Neuronal stem cell (in vitro differentiated cells): Measurements from ENCODE around the gene SELL.

Experiments used
- DNase-seq: peaks from one replicate; pipeline ENCODE4 v3.0.0-alpha.2; 2013; ENCODE audit warnings: low spot score
- H2AFZ ChIP-seq: one replicate; pipeline ENCODE4 v1.6.1; 2013; ENCODE audit warnings: mild to moderate bottlenecking, low read length, inconsistent platforms
- H2AK5ac ChIP-seq: 2 replicates; pipeline ENCODE4 v1.6.1; 2013; ENCODE audit warnings: low read depth, mild to moderate bottlenecking, inconsistent platforms, low read length, moderate library complexity, mixed read lengths
- H2BK120ac ChIP-seq: 2 replicates; pipeline ENCODE4 v1.6.1; 2013; ENCODE audit warnings: low read depth, mild to moderate bottlenecking, inconsistent platforms, low read length, moderate library complexity, mixed read lengths
- H2BK12ac ChIP-seq: one replicate; pipeline ENCODE4 v1.6.1; 2013; ENCODE audit warnings: low read length, inconsistent platforms
- H2BK15ac ChIP-seq: 2 replicates; pipeline ENCODE4 v1.6.1; 2013; ENCODE audit warnings: mild to moderate bottlenecking, low read length, inconsistent platforms, mixed read lengths
- H2BK5ac ChIP-seq: one replicate; pipeline ENCODE4 v1.6.1; 2013; ENCODE audit warnings: inconsistent platforms, mild to moderate bottlenecking, low read length, moderate library complexity
- H3K14ac ChIP-seq: one replicate; pipeline ENCODE4 v1.6.1; 2013; ENCODE audit warnings: low read length, inconsistent platforms
- H3K18ac ChIP-seq: 2 replicates; pipeline ENCODE4 v1.6.1; 2013; ENCODE audit warnings: low read length, inconsistent platforms
- H3K23ac ChIP-seq: 2 replicates; pipeline ENCODE4 v1.6.1; 2013; ENCODE audit warnings: low read depth, mild to moderate bottlenecking, mixed read lengths, low read length, inconsistent platforms; ENCODE audit not compliant: poor library complexity
- H3K27ac ChIP-seq: replicated peaks from 3 replicates; pipeline ENCODE4 v1.5.1; 2013; ENCODE audit warnings: low read length, inconsistent platforms
- H3K27me3 ChIP-seq, 3 experiments: 2 replicates each; pipeline ENCODE4 v1.6.1; 2013; ENCODE audit warnings: low read length in 3 of 3, mild to moderate bottlenecking in 2 of 3, inconsistent platforms in 1 of 3, low read depth in 1 of 3, mixed read lengths in 1 of 3, moderate library complexity in 1 of 3; ENCODE audit not compliant: control insufficient read depth in 3 of 3, insufficient read depth in 3 of 3
- H3K36me3 ChIP-seq, 2 donors: replicated peaks in 1 of 2; 2 replicates each; pipeline ENCODE4 v1.6.1; 2013; ENCODE audit warnings: low read length in 2 of 2; ENCODE audit not compliant: control insufficient read depth in 2 of 2, insufficient read depth in 2 of 2
- H3K4ac ChIP-seq: 2 replicates; pipeline ENCODE4 v1.6.1; 2013; ENCODE audit warnings: inconsistent platforms, mild to moderate bottlenecking, low read length, moderate library complexity
- H3K4me1 ChIP-seq, 2 donors: 1 replicate in 1 of 2; 2 replicates in 1 of 2; pipeline ENCODE4 v1.6.1; 2013; ENCODE audit warnings: low read length in 2 of 2, low read depth in 1 of 2; ENCODE audit not compliant: control insufficient read depth in 2 of 2, insufficient read depth in 1 of 2
- H3K4me2 ChIP-seq: one replicate; pipeline ENCODE4 v1.6.1; 2013; ENCODE audit warnings: mild to moderate bottlenecking, low read length, inconsistent platforms; ENCODE audit not compliant: insufficient read depth, poor library complexity, severe bottlenecking
- H3K4me3 ChIP-seq, 2 donors: 2 replicates each; pipeline ENCODE4 v1.5.1; 2013; ENCODE audit warnings: low read length in 2 of 2, mild to moderate bottlenecking in 2 of 2, inconsistent platforms in 1 of 2, moderate library complexity in 1 of 2
- H3K79me1 ChIP-seq: one replicate; pipeline ENCODE4 v1.6.1; 2013; ENCODE audit warnings: low read depth, mild to moderate bottlenecking, inconsistent platforms, low read length, moderate library complexity
- H3K9ac ChIP-seq: one replicate; pipeline ENCODE4 v1.6.1; 2013; ENCODE audit warnings: mild to moderate bottlenecking, low read depth, low read length, inconsistent platforms; ENCODE audit not compliant: poor library complexity
- H3K9me3 ChIP-seq, 2 donors: replicated peaks in 1 of 2; 2 replicates each; pipeline versions ENCODE3 to v1.6.1; 2013; ENCODE audit warnings: low read length in 2 of 2, mild to moderate bottlenecking in 2 of 2, inconsistent platforms in 1 of 2, low read depth in 1 of 2, mixed read lengths in 1 of 2, moderate library complexity in 1 of 2; ENCODE audit not compliant: control insufficient read depth in 2 of 2, insufficient read depth in 1 of 2
- H4K8ac ChIP-seq: one replicate; pipeline ENCODE4 v1.6.1; 2013; ENCODE audit warnings: low read depth, mild to moderate bottlenecking, inconsistent platforms, low read length, moderate library complexity
- H4K91ac ChIP-seq: one replicate; pipeline ENCODE4 v1.6.1; 2013; ENCODE audit warnings: low read length, low read depth, mild to moderate bottlenecking, inconsistent platforms; ENCODE audit not compliant: poor library complexity
- WGBS, 2 donors: extraction: QIAGEN DNeasy Blood & Tissue Kit; methylation state at CpG; one replicate each; pipeline ENCODE4 v1.1.7; 2013; ENCODE audit warnings: missing lambda C conversion rate in 2 of 2, mixed read lengths in 1 of 2; ENCODE audit not compliant: insufficient read length in 2 of 2, insufficient replicate concordance in 1 of 2; ENCODE audit errors: extremely low coverage in 2 of 2; 5-methylcytosine and 5-hydroxymethylcytosine counted together

Gene SELL

DNA sequence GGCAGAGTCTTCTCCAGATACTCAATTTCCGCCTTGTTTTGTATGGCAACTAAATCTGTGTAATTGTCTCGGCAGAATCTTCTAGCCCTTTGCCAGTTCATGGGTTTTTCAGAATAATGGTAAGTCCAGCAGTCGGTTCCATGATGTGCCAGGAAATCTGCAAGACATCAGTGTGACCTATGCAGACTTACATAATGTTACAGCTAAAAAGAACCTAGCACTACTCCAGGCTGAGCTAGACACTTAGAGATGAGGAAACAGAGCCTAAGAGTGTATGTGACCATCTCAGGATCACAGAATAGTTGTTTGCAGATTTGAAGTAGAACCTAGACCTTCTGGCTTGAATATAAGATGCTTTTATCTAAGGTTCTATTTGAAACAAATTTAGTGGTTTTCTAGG is 2.8 kb downstream of the SELL start:
- Histone ChIP-seq H3K4me1 (peaks cover 0 to 1% of the 10 kb centered on the region in 2 donors), H3K23ac (no peak overlapping the region), H2BK12ac (no peak overlapping the region), H3K4ac (no peak overlapping the region), H2AK5ac (no peak overlapping the region), H3K4me2 (no peak overlapping the region), H3K9ac (no peak overlapping the region), H3K27ac (no peak overlapping the region), H3K18ac (no peak overlapping the region), H2AFZ (no peak overlapping the region), H3K4me3 (no peak overlapping the region), H4K91ac (no peak overlapping the region), H3K79me1 (no peaks in the 10 kb centered on the region), H3K9me3 (no peaks in the 10 kb centered on the region), H2BK120ac (no peak overlapping the region), H3K27me3 (no peaks in the 10 kb centered on the region), H3K14ac (no peak overlapping the region), H4K8ac (no peak overlapping the region), H2BK5ac (no peak overlapping the region), H3K36me3 (no peaks in the 10 kb centered on the region), H2BK15ac (no peak overlapping the region)
- no CpG with 5 or more reads among the region's 3 CpGs for WGBS, 2 donors
- DNase-seq = no peak

DNA sequence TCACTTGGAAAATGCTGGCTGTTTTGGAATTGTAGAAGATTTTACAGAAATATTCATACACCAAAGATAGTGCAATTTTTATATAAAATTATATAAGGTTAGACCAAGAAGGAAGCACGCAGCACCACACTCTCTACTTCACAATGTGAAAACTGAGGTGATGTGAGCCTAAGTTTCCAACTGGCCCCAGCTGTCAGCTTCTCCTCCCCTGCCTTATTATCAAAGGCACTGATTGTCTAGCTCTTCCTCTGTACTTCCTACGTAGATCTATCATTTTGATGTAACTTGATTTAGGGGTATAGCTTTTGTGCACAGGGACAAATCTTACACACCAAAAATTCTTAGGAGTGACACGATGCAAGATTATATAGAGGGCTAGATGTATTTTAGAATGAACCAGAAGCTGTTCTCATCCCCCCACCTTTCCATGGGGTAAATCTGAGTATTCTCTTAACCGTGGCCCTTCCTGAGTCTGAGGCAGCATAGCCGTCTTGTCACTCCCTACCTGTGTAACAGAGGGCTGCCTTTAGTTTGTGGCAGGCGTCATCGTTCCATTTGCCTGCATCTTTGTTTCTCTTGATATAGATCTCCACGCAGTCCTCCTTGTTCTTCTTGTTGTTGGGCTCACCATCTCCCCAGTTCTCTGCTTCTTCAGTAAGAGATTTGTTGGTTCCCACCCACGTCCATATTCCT is 3.4 kb downstream of the SELL start:
- no peak for DNase-seq
- Histone ChIP-seq H3K14ac (no peak overlapping the region), H3K4me2 (no peak overlapping the region), H3K36me3 (no peaks in the 10 kb centered on the region), H3K23ac (no peak overlapping the region), H4K8ac (no peak overlapping the region), H3K27ac (no peak overlapping the region), H3K4ac (no peak overlapping the region), H3K27me3 (no peaks in the 10 kb centered on the region), H3K9me3 (no peaks in the 10 kb centered on the region), H2BK15ac (no peak overlapping the region), H2BK12ac (no peak overlapping the region), H3K4me3 (no peak overlapping the region), H4K91ac (no peak overlapping the region), H3K79me1 (no peaks in the 10 kb centered on the region), H2BK5ac (no peak overlapping the region), H3K9ac (no peak overlapping the region), H2AFZ (no peak overlapping the region), H2BK120ac (no peak overlapping the region), H3K4me1 (peaks cover 0 to 1% of the 10 kb centered on the region in 2 donors), H2AK5ac (no peak overlapping the region), H3K18ac (no peak overlapping the region)
- no CpG with 5 or more reads among the region's 9 CpGs for WGBS, 2 donors

DNA sequence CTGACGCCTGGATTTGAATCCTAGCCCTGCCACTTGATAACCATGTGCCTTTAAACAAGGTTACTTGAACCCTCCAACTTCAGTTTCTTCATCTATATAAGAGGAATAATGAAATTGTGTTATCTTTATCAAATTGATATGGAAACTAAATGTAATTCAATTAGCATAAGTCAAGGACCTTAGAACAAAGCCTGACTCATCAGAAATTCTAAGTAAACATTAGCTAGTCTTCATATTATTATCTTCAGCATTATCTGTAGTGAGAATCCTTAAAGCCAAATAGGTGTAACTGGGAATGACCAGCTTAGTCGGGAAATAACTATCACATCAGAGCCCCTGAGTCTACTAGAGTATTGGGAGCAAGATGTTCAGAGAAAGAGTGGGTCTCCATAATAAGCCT is 6.6 kb downstream of the SELL start:
- Histone ChIP-seq H3K23ac (no peak overlapping the region), H3K9me3 (no peaks in the 10 kb centered on the region), H4K8ac (no peak overlapping the region), H3K9ac (no peak overlapping the region), H2AK5ac (no peak overlapping the region), H2BK15ac (no peak overlapping the region), H3K4me2 (no peak overlapping the region), H3K36me3 (no peaks in the 10 kb centered on the region), H2BK12ac (no peak overlapping the region), H3K79me1 (no peaks in the 10 kb centered on the region), H4K91ac (no peak overlapping the region), H2AFZ (no peak overlapping the region), H3K27me3 (peaks cover 0 to 3% (median 0%) of the 10 kb centered on the region in 3 experiments), H3K4ac (no peak overlapping the region), H3K27ac (no peak overlapping the region), H3K14ac (no peak overlapping the region), H3K18ac (no peak overlapping the region), H3K4me1 (no peaks in the 10 kb centered on the region), H3K4me3 (no peak overlapping the region), H2BK120ac (no peak overlapping the region), H2BK5ac (no peak overlapping the region)
- WGBS, 2 donors = no CpG with 5 or more reads among the region's 2 CpGs
- DNase-seq = no peak

DNA sequence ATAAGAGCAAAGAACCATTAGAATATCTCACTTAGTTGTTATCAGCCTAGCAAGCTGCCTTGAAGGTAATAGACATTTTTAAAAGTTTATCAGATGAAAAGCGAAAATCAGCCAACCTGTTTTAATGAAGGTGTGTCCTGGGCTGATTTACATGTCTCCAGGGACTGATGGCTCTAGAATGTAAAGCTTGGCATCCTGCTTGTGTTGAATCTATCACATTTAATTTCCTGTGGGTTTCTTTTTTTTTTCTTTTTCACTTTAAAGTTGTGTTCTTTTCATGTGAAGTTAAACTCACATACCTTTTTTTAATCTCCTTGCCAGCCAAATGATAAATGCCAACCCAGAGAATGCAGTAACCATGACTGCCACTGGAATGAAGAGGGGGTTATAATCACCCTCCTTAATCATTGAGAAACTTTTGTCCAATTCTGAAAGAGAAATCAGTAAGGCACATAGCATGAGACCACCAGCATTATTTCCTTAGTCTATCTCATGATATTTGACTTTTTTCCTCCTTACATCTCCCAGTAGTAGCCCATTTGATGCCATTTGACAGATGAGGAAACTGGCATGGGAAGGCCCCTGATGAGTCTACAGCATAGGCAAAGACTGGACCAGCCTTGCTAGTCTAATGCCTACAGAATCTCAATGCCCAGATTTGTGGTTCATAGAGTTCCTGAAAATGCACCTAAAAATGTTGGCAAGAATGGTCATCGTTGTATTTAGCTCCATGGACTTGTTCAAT is 10.0 kb downstream of the SELL start:
- no peaks in the 10 kb centered on the region for H3K79me1 ChIP-seq
- no peak overlapping the region for H2AK5ac ChIP-seq
- H3K4me2 ChIP-seq = no peak overlapping the region
- H3K18ac ChIP-seq = no peak overlapping the region
- no peak overlapping the region for H3K23ac ChIP-seq
- H2BK15ac ChIP-seq = no peak overlapping the region
- no peaks in the 10 kb centered on the region for H3K36me3 ChIP-seq
- H3K4ac ChIP-seq = no peak overlapping the region
- H3K14ac ChIP-seq = no peak overlapping the region
- no peak overlapping the region for H3K27ac ChIP-seq
- H3K4me1 ChIP-seq = no peaks in the 10 kb centered on the region
- H3K27me3 ChIP-seq = peaks cover 0 to 3% (median 0%) of the 10 kb centered on the region in 3 experiments
- H2BK12ac ChIP-seq = no peak overlapping the region
- DNase-seq = no peak
- no peak overlapping the region for H2BK120ac ChIP-seq
- H3K9me3 ChIP-seq = no peaks in the 10 kb centered on the region
- WGBS, 2 donors = no CpG with 5 or more reads among the region's 2 CpGs
- H4K91ac ChIP-seq = no peak overlapping the region
- no peak overlapping the region for H3K9ac ChIP-seq
- H4K8ac ChIP-seq = no peak overlapping the region
- no peak overlapping the region for H3K4me3 ChIP-seq
- H2BK5ac ChIP-seq = no peak overlapping the region
- H2AFZ ChIP-seq = no peak overlapping the region
